Common myeloid progenitor, CD34-positive (primary cell): ENCODE results near the gene IL20.
A peak's percentile ranks its signal among the peaks of the same experiment; 100 is the strongest.
"Not testable (repeated sequence)": the region's sequence is repeated elsewhere in the genome, so short reads cannot be mapped to it uniquely, and the experiment has no call there.

Source experiments
- CTCF ChIA-PET: fragments of 350-600 bp; sonication (Branson Sonifier 250); formaldehyde crosslinking; loops from one replicate; lab custom pipeline; 2021; ENCODE audit warnings: antibody characterized with exemption; lab: Charles Lee
- POLR2A ChIA-PET: fragments of 350-600 bp; sonication (Branson Sonifier 250); formaldehyde crosslinking; loops from one replicate; lab custom pipeline; 2021; ENCODE audit warnings: antibody characterized with exemption; lab: Charles Lee
- DNase-seq, 3 donors: peaks; one replicate each; pipeline versions ENCODE4 v3.0.0 to v3.0.0-alpha.2; 2013
- H3K27ac ChIP-seq, 2 experiments: 1 replicate in 1 of 2; 2 replicates in 1 of 2; pipeline ENCODE4 v1.7.0; 2013; ENCODE audit warnings: inconsistent platforms in 2 of 2, low read length in 2 of 2, mild to moderate bottlenecking in 2 of 2, low read depth in 1 of 2, moderate library complexity in 1 of 2; ENCODE audit not compliant: severe bottlenecking in 2 of 2, insufficient read depth in 1 of 2, poor library complexity in 1 of 2
- H3K27me3 ChIP-seq, 5 experiments: replicated peaks in 2 of 5; 1 replicate in 3 of 5; 2 replicates in 2 of 5; pipeline versions ENCODE4 v1.6.1 to v1.7.0; 2013; ENCODE audit warnings: low read length in 4 of 5, mild to moderate bottlenecking in 2 of 5, moderate library complexity in 2 of 5, inconsistent platforms in 1 of 5; ENCODE audit not compliant: insufficient read depth in 5 of 5, control insufficient read depth in 4 of 5
- H3K36me3 ChIP-seq, 4 experiments: 1 replicate in 2 of 4; 2 replicates in 2 of 4; pipeline versions ENCODE4 v1.6.1 to v1.7.0; 2013; ENCODE audit warnings: low read length in 3 of 4, control low read depth in 1 of 4, mild to moderate bottlenecking in 1 of 4; ENCODE audit not compliant: control insufficient read depth in 4 of 4, insufficient read depth in 4 of 4
- H3K4me1 ChIP-seq, 4 experiments: 1 replicate in 3 of 4; 2 replicates in 1 of 4; pipeline versions ENCODE4 v1.6.1 to v1.7.1; 2013; ENCODE audit warnings: low read length in 3 of 4, mild to moderate bottlenecking in 3 of 4, control low read depth in 1 of 4, inconsistent platforms in 1 of 4, moderate library complexity in 1 of 4; ENCODE audit not compliant: control insufficient read depth in 4 of 4, insufficient read depth in 4 of 4; ENCODE audit errors: control extremely low read depth in 1 of 4
- H3K4me3 ChIP-seq, 7 experiments: 1 replicate in 4 of 7; 2 replicates in 3 of 7; pipeline versions ENCODE4 v1.5.1 to v1.7.0; 2013; ENCODE audit warnings: mild to moderate bottlenecking in 7 of 7, low read length in 6 of 7, moderate library complexity in 6 of 7, inconsistent platforms in 2 of 7, low read depth in 2 of 7, control low read depth in 1 of 7; ENCODE audit not compliant: insufficient read depth in 4 of 7, control insufficient read depth in 1 of 7; ENCODE audit errors: extremely low read depth in 1 of 7
- H3K9me3 ChIP-seq, 5 experiments: 1 replicate in 4 of 5; 2 replicates in 1 of 5; pipeline versions ENCODE4 v1.6.1 to v1.7.1; 2013; ENCODE audit warnings: low read length in 4 of 5, mild to moderate bottlenecking in 2 of 5, inconsistent platforms in 1 of 5, low read depth in 1 of 5, moderate library complexity in 1 of 5; ENCODE audit not compliant: control insufficient read depth in 4 of 5, insufficient read depth in 2 of 5; ENCODE audit errors: control extremely low read depth in 1 of 5
- WGBS: methylation state at CpG from one replicate; pipeline ENCODE4 v1.1.5; 2013; ENCODE audit not compliant: insufficient coverage; 5-methylcytosine and 5-hydroxymethylcytosine counted together

Gene IL20

GRCh38 chr1:206851341-206852010 is 13.9 kb upstream of the IL20 start:
- H3K4me3 ChIP-seq = no peak overlapping the region
- CTCF ChIA-PET = no interaction called here
- POLR2A ChIA-PET = no interaction called here
- H3K27me3 ChIP-seq = no peaks in the 10 kb centered on the region
- no peak for DNase-seq
- H3K4me1 ChIP-seq = no peaks in the 10 kb centered on the region
- no peaks in the 10 kb centered on the region for H3K36me3 ChIP-seq
- no peaks in the 10 kb centered on the region for H3K9me3 ChIP-seq
- 88% methylated on average over 1 of the region's 5 CpGs for WGBS
- no peak overlapping the region for H3K27ac ChIP-seq

GRCh38 chr1:206852662-206853061 is 12.8 kb upstream of the IL20 start:
- H3K9me3 ChIP-seq, H3K27me3 ChIP-seq, H3K4me1 ChIP-seq, DNase-seq, H3K4me3 ChIP-seq, POLR2A ChIA-PET, H3K27ac ChIP-seq, H3K36me3 ChIP-seq: not testable (repeated sequence)
- CTCF ChIA-PET = interaction anchor here (0.8 kb wide), 1 partner anchor 60 kb away, joined by 3 read pairs; no protein-coding TSS in a partner anchor
- WGBS = no CpG with 5 or more reads among the region's 2 CpGs

GRCh38 chr1:206853696-206854095 is 11.7 kb upstream of the IL20 start:
- H3K36me3 ChIP-seq, H3K27me3 ChIP-seq, H3K27ac ChIP-seq, H3K4me3 ChIP-seq, POLR2A ChIA-PET, DNase-seq, H3K4me1 ChIP-seq, H3K9me3 ChIP-seq: not testable (repeated sequence)
- CTCF ChIA-PET = interaction anchor here (1.0 kb wide), 1 partner anchor 25 kb away, joined by 3 read pairs; no protein-coding TSS in a partner anchor

GRCh38 chr1:206854401-206855129 is 10.9 kb upstream of the IL20 start:
- Histone ChIP-seq H3K27me3 (no peaks in the 10 kb centered on the region), H3K4me1 (no peaks in the 10 kb centered on the region), H3K4me3 (no peak overlapping the region), H3K36me3 (no peaks in the 10 kb centered on the region), H3K9me3 (no peaks in the 10 kb centered on the region), H3K27ac (no peak overlapping the region)
- ChIA-PET POLR2A (no interaction called here), CTCF (interaction anchor here (1.0 to 2.1 kb wide), 5 partner anchors 8 to 54 kb away, joined by 3 to 5 read pairs (median 4); partner anchors contain the start of gene IL20)
- no peak for DNase-seq
- 100% methylated on average over 2 of the region's 3 CpGs for WGBS

GRCh38 chr1:206855859-206856258 is 9.6 kb upstream of the IL20 start:
- ChIA-PET POLR2A (interaction anchor here (0.6 kb wide), 1 partner anchor 1755 kb away, joined by 3 read pairs; no protein-coding TSS in a partner anchor), CTCF (interaction anchor here (0.9 to 2.5 kb wide), 7 partner anchors 11 to 130 kb away, joined by 3 to 9 read pairs (median 5); no protein-coding TSS in a partner anchor)
- no peaks in the 10 kb centered on the region for H3K4me1 ChIP-seq
- no peaks in the 10 kb centered on the region for H3K9me3 ChIP-seq
- 100% methylated on average over 2 of the region's 2 CpGs for WGBS
- no peak overlapping the region for H3K4me3 ChIP-seq
- H3K27ac ChIP-seq = no peak overlapping the region
- no peaks in the 10 kb centered on the region for H3K27me3 ChIP-seq
- H3K36me3 ChIP-seq = no peaks in the 10 kb centered on the region
- no peak for DNase-seq

GRCh38 chr1:206856674-206857464 is 8.6 kb upstream of the IL20 start:
- Histone ChIP-seq H3K9me3 (no peaks in the 10 kb centered on the region), H3K27ac (no peak overlapping the region), H3K27me3 (no peaks in the 10 kb centered on the region), H3K4me1 (no peaks in the 10 kb centered on the region), H3K36me3 (no peaks in the 10 kb centered on the region), H3K4me3 (no peak overlapping the region)
- ChIA-PET POLR2A (no interaction called here), CTCF (interaction anchor here (0.7 to 2.5 kb wide), 12 partner anchors 11 to 131 kb away, joined by 3 to 9 read pairs (median 3); no protein-coding TSS in a partner anchor)
- peak in 2 of 3 donors; percentile 22 to 27 for DNase-seq
- 92% methylated on average over 3 of the region's 5 CpGs for WGBS
